ENCODE measurements around the gene DNTT.

GRCh38 chr10:96380821-96381220, 76.6 kb downstream of the DNTT start:
- TF ChIP-seq FOXM1 (IDR thresholded peaks at IDR 0.05; ENCODE audit: borderline replicate concordance), result no peak
- TF ChIP-seq ELF4 (IDR thresholded peaks at IDR 0.05), result no peak
- no peak for TF ChIP-seq BHLHE40 (IDR thresholded peaks at IDR 0.05; ENCODE audit: borderline replicate concordance)
- TF ChIP-seq HDGF (IDR thresholded peaks at IDR 0.05; ENCODE audit: borderline replicate concordance), result no peak
- no peak for TF ChIP-seq FOXA1 (IDR thresholded peaks at IDR 0.05)
- TF ChIP-seq LEF1 (IDR thresholded peaks at IDR 0.05; ENCODE audit: borderline replicate concordance), result no peak
- TF ChIP-seq SUZ12 (IDR thresholded peaks at IDR 0.05), result no peak
- TF ChIP-seq CTBP1 (IDR thresholded peaks at IDR 0.05; ENCODE audit: borderline replicate concordance), result no peak
- TF ChIP-seq SP1 (IDR thresholded peaks at IDR 0.05), result no peak

Measured in HEK293T (cell line).